GM12872 (cell line): Measurements from ENCODE around the gene APOBEC3A.

Experiments
- CTCF ChIP-seq: IDR thresholded peaks from 3 replicates; pipeline ENCODE4 v1.5.1; 2011; ENCODE audit warnings: low read depth, mild to moderate bottlenecking, low read length, moderate library complexity; ENCODE audit not compliant: insufficient read depth

The APOBEC3A gene

DNA sequence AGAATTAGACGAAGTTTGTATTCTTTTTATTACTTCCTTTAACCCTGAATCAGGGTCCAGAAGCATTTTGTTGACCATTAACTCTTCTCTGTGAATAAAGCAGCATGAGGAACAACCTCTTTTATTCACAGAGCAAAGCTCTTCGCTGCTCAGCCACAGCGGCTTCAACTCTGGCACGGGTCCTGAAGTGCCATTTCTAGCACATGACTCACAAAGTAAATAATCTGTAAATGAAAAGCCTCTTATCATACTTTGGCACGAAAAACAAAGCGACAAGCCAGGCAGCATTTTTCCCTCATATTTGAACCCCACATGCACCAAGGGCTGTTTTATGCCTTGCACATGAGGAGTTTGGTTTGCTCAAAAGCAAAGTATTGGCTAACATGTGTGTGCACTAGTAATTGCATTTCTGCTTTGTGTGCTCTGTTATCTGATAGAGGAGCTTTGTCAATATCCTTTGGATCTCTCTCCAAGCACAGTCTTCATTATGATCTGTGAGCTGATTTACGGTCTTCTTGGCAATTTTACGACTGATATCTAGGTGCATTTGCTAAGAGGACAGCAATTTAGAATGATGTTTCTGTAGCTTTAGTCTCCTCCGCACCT, 33.0 kb upstream of the APOBEC3A start:
- no peak for TF ChIP-seq CTCF

- TF ChIP-seq CTCF: no peak
Measured at GRCh38 chr22:38925571-38926041, 31.8 kb upstream of the APOBEC3A start.

GRCh38 chr22:38927033-38927781, 30.2 kb upstream of the APOBEC3A start:
- TF ChIP-seq CTCF: peak; percentile 76

GRCh38 chr22:38930512-38930911, 26.9 kb upstream of the APOBEC3A start:
- no peak for TF ChIP-seq CTCF

DNA sequence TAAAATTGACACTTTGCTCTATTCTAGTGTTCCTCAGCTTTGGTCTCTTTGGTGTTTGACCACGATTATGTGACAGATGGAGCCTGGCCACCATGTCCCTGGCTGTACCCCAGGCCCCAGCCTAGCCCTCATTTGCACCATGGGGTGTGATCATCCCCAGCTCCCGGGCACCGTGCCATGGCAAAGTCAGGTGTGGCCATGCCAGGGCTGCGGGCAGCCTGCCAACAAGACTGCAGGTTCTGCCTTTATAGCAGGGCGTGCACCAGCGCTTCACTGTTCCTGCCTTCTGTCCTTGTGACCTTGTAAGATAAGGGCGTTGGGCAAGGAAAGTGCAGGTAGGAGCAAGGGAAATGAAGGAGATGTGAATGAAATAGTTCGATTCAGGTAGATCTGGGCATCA, 22.4 kb upstream of the APOBEC3A start:
- no peak for TF ChIP-seq CTCF

DNA sequence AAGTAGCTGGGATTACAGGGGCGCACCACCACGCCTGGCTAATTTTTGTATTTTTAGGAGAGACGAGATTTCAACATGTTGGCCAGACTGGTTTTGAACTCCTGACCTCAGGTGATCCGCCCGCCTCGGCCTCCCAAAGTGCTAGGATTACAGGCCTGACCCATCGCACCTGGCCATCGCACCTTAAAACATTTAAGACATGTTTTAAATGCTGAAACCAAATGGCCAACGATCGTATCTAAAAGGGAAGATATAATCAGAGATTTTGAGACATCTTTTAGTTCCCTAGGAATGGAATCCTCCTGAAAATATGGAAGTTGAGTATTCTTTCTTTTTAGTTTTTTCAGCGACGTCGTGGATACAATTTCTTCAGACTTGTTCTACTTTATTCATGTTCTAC, 21.8 kb upstream of the APOBEC3A start:
- TF ChIP-seq CTCF: no peak

DNA sequence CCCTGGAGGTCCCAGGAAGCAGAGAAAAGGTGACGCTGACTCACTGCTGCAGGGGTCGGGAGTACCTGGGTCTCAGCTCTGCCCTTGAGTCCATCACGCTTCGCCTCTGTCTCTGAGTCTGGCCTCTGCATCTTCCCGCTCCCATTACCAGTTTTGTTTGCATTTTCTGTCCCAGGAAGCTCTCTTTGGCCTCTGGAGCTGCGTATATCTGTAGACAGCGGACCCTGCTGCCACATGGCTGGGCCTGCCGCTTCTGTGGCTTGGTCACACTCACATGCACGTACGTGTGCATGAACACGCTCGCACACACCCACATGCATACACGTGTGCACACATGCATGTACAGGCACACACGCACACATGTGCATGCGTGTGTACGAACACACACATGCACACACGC, 20.8 kb upstream of the APOBEC3A start:
- TF ChIP-seq CTCF: no peak
